NCI-H128 (cell line): Measurements from ENCODE around the gene SAP30BP.

Source experiments
- DNase-seq: peaks from one replicate; lab custom pipeline; 2025; ENCODE audit not compliant: unreplicated experiment; lab: John Stamatoyannopoulos, UW

Gene SAP30BP

GRCh38 chr17:75684249-75684648, 17.1 kb downstream of the SAP30BP start:
- DNase-seq = no peak

- no peak for DNase-seq
Observed at GRCh38 chr17:75684924-75685323, 17.8 kb downstream of the SAP30BP start.

GRCh38 chr17:75685499-75685898, 18.4 kb downstream of the SAP30BP start:
- no peak for DNase-seq

GRCh38 chr17:75688209-75688825, 21.2 kb downstream of the SAP30BP start:
- no peak for DNase-seq

- no peak for DNase-seq
Observed at GRCh38 chr17:75689441-75689873, 22.3 kb downstream of the SAP30BP start.

- no peak for DNase-seq
Observed at GRCh38 chr17:75691371-75691791, 24.2 kb downstream of the SAP30BP start.

GRCh38 chr17:75691801-75692626, 24.9 kb downstream of the SAP30BP start:
- no peak for DNase-seq

- no peak for DNase-seq
Observed at GRCh38 chr17:75692976-75693375, 25.8 kb downstream of the SAP30BP start.

- DNase-seq = no peak
Observed at GRCh38 chr17:75693500-75694481, 26.7 kb downstream of the SAP30BP start.

GRCh38 chr17:75694536-75694935, 27.4 kb downstream of the SAP30BP start:
- DNase-seq = no peak

- DNase-seq = no peak
Observed at GRCh38 chr17:75695141-75695829, 28.1 kb downstream of the SAP30BP start.

GRCh38 chr17:75695830-75696271, 28.7 kb downstream of the SAP30BP start:
- DNase-seq = no peak

GRCh38 chr17:75697651-75698291, 30.6 kb downstream of the SAP30BP start:
- no peak for DNase-seq

GRCh38 chr17:75698659-75699058, 31.5 kb downstream of the SAP30BP start:
- DNase-seq = no peak

GRCh38 chr17:75701288-75701687, 34.1 kb downstream of the SAP30BP start:
- DNase-seq = no peak

GRCh38 chr17:75703191-75703590, 36.1 kb downstream of the SAP30BP start:
- no peak for DNase-seq

- no peak for DNase-seq
Observed at GRCh38 chr17:75703591-75703990, 36.5 kb downstream of the SAP30BP start.

GRCh38 chr17:75704963-75705875, 38.1 kb downstream of the SAP30BP start:
- no peak for DNase-seq
